GM23248 (cell line): ENCODE results near the gene C7orf57.

Source experiments
- EZH2 ChIP-seq: fragments of 200-600 bp; sonication (generic); IDR thresholded peaks from 2 replicates; pipeline ENCODE4 v1.6.1; 2018; ENCODE audit warnings: antibody characterized with exemption, mild to moderate bottlenecking; ENCODE audit not compliant: insufficient read depth, poor library complexity, severe bottlenecking
- EZH2phosphoT487 ChIP-seq: fragments of 200-600 bp; sonication (generic); IDR thresholded peaks from 2 replicates; pipeline ENCODE4 v1.6.1; 2018; ENCODE audit warnings: antibody characterized with exemption, moderate library complexity, mild to moderate bottlenecking, low read depth; ENCODE audit not compliant: insufficient read depth

GRCh38 chr7:47988496-47989386 is 46.6 kb upstream of the C7orf57 start:
- TF ChIP-seq EZH2: no peak
- no peak for TF ChIP-seq EZH2phosphoT487
